ENCODE data around the gene KRT81.
A peak's percentile ranks its signal among the peaks of the same experiment; 100 is the strongest.
"Not testable (repeated sequence)": the region's sequence is repeated elsewhere in the genome, so short reads cannot be mapped to it uniquely, and the experiment has no call there.

KRT81 gene

GRCh38 chr12:52296572-52297215 is 5.4 kb upstream of the KRT81 start:
- DNase-seq (ENCODE audit: low spot score), result no peak

- no peak for DNase-seq (ENCODE audit: low spot score)
Measured at GRCh38 chr12:52295663-52296062, 4.3 kb upstream of the KRT81 start.

DNA sequence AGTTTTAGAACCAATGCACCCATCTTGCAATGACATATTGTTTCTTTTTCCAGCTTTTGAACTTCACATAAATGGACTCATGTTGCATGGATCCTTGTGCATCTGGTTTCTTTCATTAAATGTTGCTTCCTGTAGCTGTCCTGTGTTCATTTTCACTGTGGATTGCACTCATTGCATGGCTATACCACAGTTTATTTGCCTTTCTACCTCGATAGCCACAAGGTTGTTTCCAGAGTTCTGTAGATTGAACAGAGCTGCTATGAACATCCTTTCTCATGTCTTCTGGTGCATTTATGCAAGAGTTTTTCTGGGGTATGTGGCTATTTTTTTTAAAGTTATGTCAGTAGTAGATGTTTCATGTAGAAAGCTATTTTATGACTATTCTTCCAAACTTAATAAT is 3.5 kb upstream of the KRT81 start:
- no peak for DNase-seq (ENCODE audit: low spot score)

DNA sequence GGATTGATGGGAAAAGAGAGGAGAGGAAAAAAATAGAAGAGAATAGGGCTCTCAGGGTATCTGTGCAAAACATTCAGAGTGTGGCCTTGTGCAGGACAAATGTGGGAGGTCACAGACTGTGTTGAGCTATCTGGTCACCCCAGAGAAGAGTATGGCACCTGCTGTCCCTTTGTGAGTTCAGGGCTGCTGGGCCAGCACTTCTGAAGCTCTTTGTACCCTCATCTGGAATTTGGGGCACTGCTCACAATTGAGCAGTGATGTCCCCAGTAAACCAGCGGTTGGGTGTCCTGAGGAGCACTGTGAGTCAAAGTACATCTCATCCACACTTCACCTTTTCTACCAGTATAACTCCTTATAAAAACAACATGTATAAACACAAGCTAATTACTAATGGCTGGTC is 2.6 kb upstream of the KRT81 start:
- DNase-seq (ENCODE audit: low spot score), result no peak

GRCh38 chr12:52290483-52291134 is 725 bp downstream of the KRT81 start:
- not testable (repeated sequence) for DNase-seq (ENCODE audit: low spot score)

DNA sequence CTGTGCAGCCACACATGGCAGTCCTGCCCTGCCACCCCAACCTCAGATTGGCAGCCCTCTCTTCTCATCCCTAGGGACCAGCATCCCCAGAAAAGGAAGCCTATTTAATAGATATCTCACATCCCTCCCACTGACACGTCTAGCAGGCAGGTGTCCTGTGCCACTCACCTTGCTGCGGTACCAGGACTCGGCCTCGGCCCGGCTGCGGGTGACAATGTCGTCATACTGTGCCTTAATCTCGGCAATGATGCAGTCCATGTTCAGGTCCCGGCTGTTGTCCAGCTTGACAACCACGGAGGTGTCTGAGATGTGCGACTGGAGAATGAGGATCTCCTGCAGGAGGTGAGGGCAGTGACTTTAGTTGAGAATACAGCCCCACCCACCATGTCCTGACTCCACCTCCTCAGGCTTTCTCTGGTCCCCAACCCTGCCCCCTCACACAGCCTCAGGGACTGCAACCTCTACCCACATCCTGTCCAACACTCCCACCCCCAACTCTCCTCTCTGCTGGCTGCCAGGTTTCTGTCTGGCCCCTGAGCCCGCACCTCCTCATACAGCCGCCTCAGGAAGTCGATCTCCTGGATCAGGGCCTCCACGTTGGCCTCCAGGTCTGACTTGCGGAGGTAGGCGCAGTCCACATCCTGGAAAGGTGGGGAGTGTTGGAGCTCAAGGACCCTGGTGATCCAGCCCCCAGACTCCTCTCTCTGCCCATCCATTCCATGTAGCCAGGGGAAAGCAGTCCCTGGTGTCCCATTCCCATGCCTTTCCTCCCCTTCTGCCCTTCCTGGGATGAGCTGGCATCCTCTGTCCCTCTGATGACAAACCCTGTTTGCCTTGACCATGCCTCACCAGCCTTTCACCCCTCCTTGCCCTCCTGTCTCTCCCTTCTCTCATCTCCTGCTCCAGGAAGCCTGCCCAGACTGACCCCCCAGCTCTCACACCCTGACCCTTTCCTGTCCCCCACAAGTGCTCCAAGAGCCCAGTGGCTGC is 3.2 kb downstream of the KRT81 start:
- DNase-seq (ENCODE audit: low spot score), result not testable (repeated sequence)

DNA sequence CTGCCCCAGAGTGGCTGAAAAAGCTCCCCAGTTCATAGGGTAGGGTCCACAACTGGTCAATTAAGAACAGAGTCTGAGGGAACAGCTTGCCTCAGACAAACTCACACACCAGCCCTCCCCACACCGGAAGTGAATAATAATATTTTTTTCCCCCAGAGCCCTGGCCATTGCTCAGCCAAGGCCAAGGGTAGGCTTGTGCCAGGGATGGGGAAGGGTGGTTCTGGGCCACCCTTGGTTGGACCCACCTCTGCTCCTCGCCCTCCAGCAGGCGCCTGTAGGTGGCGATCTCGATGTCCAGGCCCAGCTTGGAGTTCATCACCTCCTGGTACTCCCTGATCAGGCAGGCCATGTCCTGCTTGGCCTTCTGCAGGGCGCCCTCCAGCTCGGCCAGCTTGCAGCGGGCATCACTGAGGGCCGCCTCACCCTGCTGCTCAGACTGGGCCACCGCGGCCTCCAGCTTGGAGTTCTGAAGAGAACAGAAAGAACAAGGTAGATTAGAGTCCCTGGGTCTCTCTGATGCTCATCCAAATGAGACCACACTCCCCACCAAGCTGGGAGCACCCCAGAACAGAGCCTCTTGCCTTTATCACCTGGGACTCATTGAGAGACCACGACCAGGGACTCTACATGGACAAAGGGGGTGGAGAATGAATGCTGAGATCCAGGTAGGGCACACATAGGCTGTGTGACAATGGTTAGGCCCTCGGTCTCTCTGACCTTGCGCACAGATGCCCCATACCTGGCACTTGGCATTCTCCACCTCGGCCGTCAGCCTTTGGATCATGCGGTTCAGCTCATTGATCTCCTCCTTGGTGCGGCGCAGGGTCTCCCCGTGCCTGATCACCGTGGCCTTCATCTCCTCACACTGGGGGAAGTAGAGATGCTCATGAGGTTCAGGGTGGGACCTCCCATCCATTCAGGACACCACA is 4.2 kb downstream of the KRT81 start:
- not testable (repeated sequence) for DNase-seq (ENCODE audit: low spot score)

- no peak for DNase-seq (ENCODE audit: low spot score)
Measured at GRCh38 chr12:52285851-52286530, 5.3 kb downstream of the KRT81 start.

DNA sequence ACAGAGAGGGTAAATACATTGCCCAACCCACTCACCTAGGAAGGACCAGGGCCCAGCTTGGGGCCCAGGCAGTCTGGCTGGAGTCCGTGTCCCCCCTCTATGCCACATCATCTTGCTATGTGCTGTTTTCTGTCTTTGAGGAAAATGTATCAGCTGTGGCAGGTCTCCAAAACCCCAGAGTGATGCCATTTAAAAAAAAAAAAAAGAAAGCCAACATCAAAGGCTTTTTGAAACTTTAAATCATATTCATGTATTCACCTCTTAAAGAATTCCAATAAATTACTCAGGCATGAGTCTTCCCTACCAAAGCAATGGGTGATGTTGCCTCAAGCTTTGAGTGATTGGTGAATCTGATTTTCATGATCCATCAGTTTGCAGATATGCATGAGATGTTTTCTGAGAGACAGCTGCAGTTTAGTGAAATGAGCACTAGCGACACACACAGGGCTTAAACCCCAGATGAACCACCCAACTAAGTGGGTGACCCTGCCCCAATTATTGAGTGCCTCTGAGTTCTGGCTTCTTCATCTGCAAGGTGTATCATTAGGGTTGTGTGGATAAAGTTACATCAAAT is 6.1 kb downstream of the KRT81 start:
- DNase-seq (ENCODE audit: low spot score), result no peak

DNA sequence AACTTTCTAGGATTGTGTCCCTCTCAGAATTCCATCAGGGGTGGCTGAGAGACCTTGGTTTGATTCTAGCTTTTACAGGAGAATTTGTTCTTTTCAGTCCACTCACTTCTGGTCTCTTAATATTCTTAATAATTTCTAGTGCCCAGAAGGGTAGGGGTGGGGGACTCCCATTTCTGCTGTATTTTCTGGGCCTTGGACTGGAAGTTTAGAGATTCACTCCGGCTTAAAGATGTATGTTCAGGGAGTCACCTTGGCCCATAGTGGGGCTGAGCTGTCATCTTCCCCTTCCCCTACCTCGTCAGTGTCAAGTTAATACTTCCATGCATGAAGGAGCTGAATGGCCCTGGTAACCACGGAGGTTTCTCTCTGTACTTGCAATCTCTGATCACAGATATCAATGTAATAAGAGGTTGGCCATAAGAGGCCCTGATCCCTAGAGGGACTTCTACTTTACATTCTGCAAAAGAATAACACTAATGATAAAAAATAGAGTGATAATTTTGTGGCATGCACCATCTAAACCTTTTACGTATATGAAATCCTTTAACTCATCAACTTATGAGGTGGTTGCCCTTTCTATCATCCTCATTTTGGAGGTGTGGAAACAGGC is 6.7 kb downstream of the KRT81 start:
- DNase-seq (ENCODE audit: low spot score), result no peak

DNA sequence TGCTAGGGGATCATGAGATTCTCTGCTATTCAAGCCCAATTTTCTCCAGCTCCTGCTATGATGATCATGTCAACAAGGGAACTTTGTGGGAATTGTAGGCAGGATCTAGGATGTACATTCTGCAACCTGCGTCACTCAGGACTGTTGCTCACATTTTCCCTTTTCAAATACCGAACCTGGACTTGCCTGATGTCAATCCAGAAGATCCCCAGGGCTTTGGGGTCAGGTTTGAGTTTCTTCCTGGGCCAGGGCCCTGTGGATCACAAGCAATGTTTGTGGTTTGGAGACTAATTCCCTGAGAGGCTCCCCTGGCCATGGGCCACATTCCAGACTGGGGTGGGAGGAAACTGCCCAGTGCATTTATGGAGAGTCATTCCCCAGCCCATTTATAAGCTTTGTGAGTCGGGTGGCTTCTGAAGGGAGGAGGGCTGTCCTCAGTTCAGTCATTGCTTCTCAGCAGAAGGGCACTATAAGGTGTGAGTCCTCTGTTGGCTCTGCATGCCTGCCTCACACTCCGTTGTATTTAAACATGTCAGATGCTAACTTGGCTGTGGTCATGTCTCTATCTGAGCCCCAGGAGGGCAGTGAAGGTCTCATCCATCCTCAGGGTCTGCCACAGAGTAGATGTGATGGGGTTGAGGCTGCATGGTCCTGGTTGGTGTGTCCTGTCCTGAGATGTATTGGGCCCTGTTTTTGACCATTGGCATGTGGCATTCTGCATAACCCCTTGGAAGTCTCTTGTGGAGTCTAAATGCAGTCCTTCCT is 10.4 kb downstream of the KRT81 start:
- DNase-seq (ENCODE audit: low spot score), result no peak

DNA sequence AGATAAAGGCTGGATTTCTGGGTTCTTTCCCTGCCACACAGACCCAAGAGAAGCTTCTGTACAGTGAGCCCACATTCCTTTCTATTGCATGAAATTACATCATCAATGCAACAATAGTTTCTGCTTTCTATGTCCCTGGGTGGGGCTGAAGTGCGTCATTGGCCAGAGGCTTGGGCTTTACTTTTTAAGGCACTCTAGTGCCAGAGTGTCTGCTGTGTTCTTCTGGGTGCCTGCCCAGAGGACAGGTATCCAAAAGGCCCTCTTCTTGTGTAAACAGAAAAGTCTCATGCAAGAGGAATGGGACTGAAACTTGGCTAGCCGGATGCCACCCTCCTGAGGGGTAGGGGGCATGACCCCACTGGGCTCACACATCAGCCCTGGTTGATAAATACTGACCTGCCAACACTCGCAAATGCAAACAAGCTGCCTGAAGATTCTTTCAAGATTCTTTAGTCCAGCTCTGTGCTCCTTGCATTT is 11.0 kb downstream of the KRT81 start:
- no peak for DNase-seq (ENCODE audit: low spot score)

- DNase-seq (ENCODE audit: low spot score), result no peak
Measured at GRCh38 chr12:52279422-52280318, 11.7 kb downstream of the KRT81 start.

DNA sequence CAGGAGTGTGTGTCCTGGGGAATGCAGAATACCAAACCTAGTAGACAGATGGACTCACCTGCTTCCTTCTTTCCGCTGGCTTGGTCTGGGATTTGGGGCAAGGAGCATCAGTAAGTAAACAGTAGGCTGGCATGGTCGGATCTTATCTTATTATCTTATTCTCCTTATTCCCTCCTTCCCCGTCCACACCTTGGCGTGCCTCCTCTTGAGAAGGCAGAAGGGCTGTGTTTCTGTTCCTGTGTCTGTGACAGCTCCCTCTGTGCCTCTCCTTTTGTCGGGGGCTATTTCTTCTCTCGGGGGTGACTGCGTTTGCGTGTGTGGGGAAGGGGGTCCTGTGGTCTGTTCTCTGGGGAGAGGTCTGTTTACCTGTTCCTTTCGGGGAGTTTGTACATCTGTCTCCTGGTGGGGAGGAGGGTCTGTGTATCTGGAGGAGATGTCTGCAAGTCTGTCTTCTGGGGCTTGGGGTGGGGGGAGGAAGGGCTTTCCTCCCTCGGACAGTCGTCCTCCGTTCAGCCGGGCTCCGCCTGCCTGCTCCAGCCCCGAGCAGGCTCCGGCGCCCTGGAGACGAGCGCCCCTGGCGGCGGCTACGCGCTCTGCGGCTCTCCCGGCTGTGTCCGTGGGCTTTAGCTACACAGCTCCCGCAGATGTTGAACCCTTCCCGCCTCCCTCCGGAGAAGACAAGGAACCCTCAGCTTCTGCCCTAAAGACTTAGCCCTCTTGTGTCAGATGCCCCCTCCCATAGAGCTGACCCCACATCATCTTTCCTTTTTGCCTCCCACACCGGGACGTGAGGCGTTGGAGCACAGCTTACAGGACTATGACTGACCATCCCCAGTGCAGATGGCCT is 12.5 kb downstream of the KRT81 start:
- DNase-seq (ENCODE audit: low spot score), result peak; percentile 59

DNA sequence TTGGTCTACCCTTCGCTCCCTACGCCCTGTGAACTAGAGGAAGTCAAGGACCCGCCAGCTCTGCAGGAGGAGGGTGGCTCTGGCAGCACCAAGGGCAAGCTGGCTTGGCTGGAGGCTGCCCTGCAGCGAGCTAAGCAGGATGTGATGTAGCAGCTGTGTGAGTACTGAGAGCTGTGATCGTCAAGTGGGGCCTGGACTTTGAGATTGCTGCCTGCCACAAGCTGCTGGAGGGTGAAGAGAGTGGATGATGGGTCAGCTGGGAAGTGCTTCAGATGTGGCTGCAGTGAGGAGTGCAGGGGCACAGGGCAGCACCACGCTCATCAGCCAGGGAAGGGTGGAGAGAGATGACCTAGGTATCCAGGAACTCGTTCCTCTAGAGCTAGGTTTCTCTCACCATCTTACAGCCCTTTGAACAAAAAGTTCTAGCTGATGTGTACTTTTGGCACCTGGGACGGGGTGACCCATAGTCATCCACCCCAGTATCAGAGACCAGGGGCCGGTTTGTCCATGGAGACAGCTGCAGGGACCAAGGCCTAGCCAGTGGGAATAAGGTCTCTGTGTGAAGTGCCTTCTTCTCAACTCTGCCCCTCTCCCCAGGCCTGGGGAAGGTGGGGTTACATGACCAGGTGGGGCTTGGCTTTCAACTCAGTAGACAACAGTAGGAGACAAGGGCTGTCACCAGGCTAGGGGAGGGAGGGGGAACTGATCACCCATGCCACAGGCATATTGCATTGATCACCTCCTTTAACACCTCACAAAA is 13.7 kb downstream of the KRT81 start:
- DNase-seq (ENCODE audit: low spot score), result no peak

- DNase-seq (ENCODE audit: low spot score), result no peak
Measured at GRCh38 chr12:52275686-52276085, 15.6 kb downstream of the KRT81 start.

All from pons (tissue), 1 donor.